Cardiac muscle cell (in vitro differentiated cells and primary cell): Measurements from ENCODE around the gene ARHGEF7. TPM values are rescaled to one million over a fixed set of nuclear protein-coding genes. Genes with fewer than 3 reads are reported as not detected.

ENCODE experiments used
- DNase-seq, 2 donors: peaks; one replicate each; pipeline versions ENCODE4 v3.0.0 to v3.0.0-alpha.2; 2010 to 2017; ENCODE audit warnings: low read depth in 1 of 2, low spot score in 1 of 2
- H3K27ac ChIP-seq: fragments of 200-600 bp; sonication (generic); 2 replicates; pipeline ENCODE4 v1.5.1; 2016
- H3K27me3 ChIP-seq: fragments of 200-600 bp; sonication (generic); 2 replicates; pipeline ENCODE4 v1.6.0; 2016; ENCODE audit warnings: control low read depth
- H3K36me3 ChIP-seq: fragments of 200-600 bp; sonication (generic); 2 replicates; pipeline ENCODE4 v1.5.1; 2016; ENCODE audit warnings: control low read depth
- H3K4me1 ChIP-seq: fragments of 200-600 bp; sonication (generic); 2 replicates; pipeline ENCODE4 v1.8.1; 2017; ENCODE audit warnings: low read depth, mild to moderate bottlenecking, mixed run types
- H3K4me3 ChIP-seq: fragments of 200-600 bp; sonication (generic); 2 replicates; pipeline ENCODE4 v1.5.1; 2016; ENCODE audit warnings: mild to moderate bottlenecking
- H3K9me3 ChIP-seq: fragments of 200-600 bp; sonication (generic); 2 replicates; pipeline ENCODE4 v1.5.1; 2017; ENCODE audit warnings: low read depth, mild to moderate bottlenecking, control low read depth
- polyA plus RNA-seq: library from polyadenylated mRNA; unstranded; fragments of >200 nt; fragmentation: Nextera tagmentation; extraction: Ambion mirVana; gene quantifications from 2 replicates; pipeline ENCODE4 v1.2.1, GENCODE V29; 2016
- total RNA-seq: library from RNA; depleted of rRNA; stranded (reverse); fragments of >200 nt; gene quantifications from 2 replicates; pipeline ENCODE4 v1.2.3, GENCODE V29; 2016
- TF ChIP-seq, protein P1 (sequence below): IDR thresholded peaks from 2 replicates; pipeline ENCODE4 v1.5.1; 2012; ENCODE audit warnings: low read depth, mild to moderate bottlenecking, low read length

The ARHGEF7 gene
- total and polyA plus RNA-seq, 2 experiments from 2014 or later: 20.4 to 32.3 TPM

DNA sequence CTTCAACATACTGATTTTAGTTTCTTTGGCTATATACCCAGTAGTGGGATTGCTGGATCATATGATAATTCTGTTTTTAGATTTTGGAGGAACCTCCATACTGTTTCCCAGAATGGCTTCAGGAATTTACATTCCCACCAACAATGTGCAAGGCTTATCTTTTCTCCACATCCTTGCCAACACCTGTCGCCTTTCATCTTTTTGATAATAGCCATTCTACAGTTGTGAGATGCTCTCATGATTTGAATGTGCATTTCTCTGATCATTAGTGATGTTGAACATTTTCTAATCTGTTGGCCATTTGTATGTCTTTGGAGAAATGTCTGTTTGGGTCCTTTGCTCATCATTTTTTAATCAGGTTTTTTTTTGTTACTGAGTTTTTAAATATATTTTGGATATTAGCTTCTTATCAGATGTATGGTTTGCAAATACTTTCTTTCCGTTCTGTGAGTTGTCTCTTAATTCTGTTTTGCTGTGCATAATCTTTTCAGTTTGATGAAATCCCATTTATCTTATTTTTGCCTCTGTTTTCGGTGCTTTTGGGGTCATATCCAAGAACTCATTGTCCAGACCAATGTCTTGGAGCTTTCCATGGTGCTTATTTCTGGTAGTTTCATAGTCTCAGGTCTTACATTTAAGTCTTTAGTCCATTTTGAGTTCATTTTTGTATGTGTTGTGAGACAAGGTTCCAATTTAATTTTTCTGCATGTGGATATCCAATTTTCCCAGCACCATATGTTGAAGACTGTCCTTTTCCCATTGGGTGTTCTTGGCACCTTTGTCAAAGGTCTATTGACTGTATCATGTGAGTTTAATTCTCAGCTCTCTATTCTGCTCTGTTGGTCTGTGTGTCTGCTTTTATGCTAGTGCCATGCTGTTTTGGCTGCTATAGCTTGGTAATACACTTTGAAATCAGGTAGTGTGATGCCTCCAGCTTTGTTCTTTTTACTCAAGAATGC, 44.5 kb downstream of the ARHGEF7 start:
- H3K9me3 ChIP-seq: no peaks in the 10 kb centered on the region
- peaks cover 8% of the 10 kb centered on the region for H3K4me1 ChIP-seq
- no peak overlapping the region for H3K27ac ChIP-seq
- H3K4me3 ChIP-seq: no peak overlapping the region
- TF ChIP-seq, protein P1, sequence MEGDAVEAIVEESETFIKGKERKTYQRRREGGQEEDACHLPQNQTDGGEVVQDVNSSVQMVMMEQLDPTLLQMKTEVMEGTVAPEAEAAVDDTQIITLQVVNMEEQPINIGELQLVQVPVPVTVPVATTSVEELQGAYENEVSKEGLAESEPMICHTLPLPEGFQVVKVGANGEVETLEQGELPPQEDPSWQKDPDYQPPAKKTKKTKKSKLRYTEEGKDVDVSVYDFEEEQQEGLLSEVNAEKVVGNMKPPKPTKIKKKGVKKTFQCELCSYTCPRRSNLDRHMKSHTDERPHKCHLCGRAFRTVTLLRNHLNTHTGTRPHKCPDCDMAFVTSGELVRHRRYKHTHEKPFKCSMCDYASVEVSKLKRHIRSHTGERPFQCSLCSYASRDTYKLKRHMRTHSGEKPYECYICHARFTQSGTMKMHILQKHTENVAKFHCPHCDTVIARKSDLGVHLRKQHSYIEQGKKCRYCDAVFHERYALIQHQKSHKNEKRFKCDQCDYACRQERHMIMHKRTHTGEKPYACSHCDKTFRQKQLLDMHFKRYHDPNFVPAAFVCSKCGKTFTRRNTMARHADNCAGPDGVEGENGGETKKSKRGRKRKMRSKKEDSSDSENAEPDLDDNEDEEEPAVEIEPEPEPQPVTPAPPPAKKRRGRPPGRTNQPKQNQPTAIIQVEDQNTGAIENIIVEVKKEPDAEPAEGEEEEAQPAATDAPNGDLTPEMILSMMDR: no peak
- H3K36me3 ChIP-seq: peaks cover 3% of the 10 kb centered on the region
- H3K27me3 ChIP-seq: no peaks in the 10 kb centered on the region
- no peak for DNase-seq

DNA sequence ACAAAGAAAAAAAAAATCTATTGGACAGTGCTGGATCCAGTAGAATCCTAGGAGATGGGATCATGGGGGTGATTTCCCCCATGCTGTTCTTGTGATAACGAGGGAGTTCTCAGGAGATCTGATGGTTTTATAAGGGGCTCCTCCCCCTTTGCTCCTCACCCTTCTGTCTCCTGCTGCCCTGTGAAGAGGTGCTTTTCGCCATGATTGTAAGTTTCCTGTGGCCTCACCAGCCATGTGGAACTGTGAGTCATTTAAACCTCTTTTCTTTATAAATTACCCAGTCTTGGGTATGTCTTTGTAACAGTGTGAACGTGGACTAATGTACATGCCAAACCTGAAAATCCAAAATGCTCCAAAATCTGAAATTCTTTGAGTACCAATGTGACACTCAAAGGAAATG, 45.5 kb downstream of the ARHGEF7 start:
- Histone ChIP-seq H3K9me3 (no peaks in the 10 kb centered on the region), H3K36me3 (peaks cover 3% of the 10 kb centered on the region), H3K4me1 (no peaks in the 10 kb centered on the region), H3K27me3 (no peaks in the 10 kb centered on the region), H3K4me3 (no peak overlapping the region), H3K27ac (no peak overlapping the region)
- TF ChIP-seq, protein P1: no peak
- DNase-seq: no peak

DNA sequence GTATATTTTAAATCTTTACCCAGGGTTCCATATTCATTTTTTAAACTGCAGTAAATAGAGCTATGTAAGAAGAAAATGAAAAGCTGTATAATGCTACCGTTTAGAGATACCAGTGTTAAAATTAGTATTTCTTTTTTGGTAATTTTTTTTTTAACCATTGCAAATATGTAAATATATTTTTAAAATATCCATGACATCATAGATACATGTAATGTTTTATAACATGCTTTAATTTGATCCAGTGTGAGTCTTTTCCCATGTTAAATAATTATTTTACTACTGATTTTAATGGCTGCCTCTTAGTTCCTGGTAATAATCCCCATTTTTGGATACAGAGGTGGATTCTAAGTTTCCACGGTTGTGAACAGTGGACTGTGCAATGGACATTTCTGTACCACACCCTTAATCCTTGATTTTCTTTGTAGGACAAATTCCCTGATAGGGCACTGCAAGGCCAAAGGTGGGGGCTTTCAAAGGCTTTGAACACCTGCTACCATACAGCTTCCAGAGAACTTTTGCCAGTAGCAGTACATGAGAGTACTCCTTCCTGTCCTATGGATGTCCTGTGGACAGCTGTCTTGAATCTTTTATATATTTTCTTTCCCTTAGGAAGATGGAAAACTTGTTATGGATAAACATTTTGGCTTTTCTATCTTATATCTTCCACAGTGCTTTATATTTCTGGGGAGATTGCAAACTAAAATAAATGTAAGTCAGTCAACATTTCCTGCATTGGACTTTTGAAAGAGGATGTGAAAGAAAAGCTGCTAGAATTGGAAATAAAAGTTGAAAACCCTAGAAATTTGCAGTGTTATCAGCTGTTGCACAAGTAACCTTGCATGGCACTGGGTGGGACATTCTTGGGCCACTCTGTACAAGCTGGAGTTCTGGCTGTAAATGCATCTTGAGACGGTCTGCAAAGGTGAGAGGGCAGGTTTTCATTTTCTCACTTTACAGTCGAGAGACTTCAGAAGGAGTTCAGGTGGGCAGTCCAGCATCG, 46.8 kb downstream of the ARHGEF7 start:
- peaks cover 3% of the 10 kb centered on the region for H3K36me3 ChIP-seq
- H3K27me3 ChIP-seq: no peaks in the 10 kb centered on the region
- TF ChIP-seq, protein P1: no peak
- H3K9me3 ChIP-seq: no peaks in the 10 kb centered on the region
- no peak for DNase-seq
- no peak overlapping the region for H3K4me3 ChIP-seq
- H3K4me1 ChIP-seq: no peaks in the 10 kb centered on the region
- no peak overlapping the region for H3K27ac ChIP-seq

DNA sequence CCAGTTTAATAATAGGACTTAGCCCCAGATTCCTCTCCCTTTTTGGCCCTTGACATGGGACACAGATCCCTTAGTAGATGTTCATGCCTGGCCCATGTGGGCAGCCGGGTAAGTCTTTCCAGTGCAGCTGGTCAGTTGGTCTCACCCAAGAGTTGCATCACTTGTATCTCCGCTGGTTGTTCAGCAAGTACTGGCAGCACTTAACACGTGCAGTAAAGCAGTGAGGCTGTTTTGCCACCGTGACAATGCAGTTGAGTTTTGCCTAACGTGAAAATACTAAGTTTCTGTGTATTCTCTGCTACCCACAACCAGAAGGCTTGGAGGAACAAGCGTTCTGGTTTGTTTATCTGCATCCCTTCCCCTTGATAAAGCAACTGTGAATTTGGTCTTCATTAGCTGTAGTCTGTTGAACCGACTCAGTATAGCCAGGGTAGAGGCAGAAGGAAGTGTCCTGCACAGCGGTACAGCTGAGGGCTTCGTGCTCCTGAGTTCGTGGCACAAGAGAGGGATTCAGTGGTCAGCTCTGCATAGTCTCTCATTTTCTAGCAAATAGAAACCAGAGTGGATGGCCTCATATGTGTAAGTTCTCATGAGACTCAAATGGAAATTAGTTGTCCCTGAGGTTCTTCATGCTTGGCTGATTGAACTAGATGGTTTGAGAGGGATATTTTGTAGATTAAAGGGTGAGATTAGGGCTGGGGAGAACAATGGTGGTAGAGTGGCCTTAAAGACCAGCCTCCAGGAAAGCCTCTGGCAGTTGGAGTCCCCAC, 50.3 kb downstream of the ARHGEF7 start:
- TF ChIP-seq, protein P1: no peak

More for the DNA sequence above, 50.3 kb downstream of the ARHGEF7 start:
- no peaks in the 10 kb centered on the region for H3K4me1 ChIP-seq
- H3K27ac ChIP-seq: no peak overlapping the region
- no peak overlapping the region for H3K4me3 ChIP-seq
- no peaks in the 10 kb centered on the region for H3K27me3 ChIP-seq
- no peaks in the 10 kb centered on the region for H3K36me3 ChIP-seq
- H3K9me3 ChIP-seq: no peaks in the 10 kb centered on the region
- DNase-seq: no peak
